Kidney (tissue), 14 donors: ENCODE measurements around the gene CCDC88C. TPM values are rescaled to one million over a fixed set of nuclear protein-coding genes. Genes with fewer than 3 reads are reported as not detected.

ENCODE experiments used
- DNase-seq, 5 donors: peaks; one replicate each; pipeline ENCODE4 v3.0.0-alpha.2; 2013 to 2020
- FAIRE-seq: peaks from 2 replicates; lab custom pipeline; 2012; peaks lifted over from hg19 to GRCh38; lab: Jason Lieb, UNC
- H3K27ac ChIP-seq, 2 donors: one replicate each; pipeline ENCODE4 v1.7.0; 2013; ENCODE audit warnings: low read depth in 2 of 2, low read length in 2 of 2, inconsistent platforms in 1 of 2
- H3K27me3 ChIP-seq: one replicate; pipeline ENCODE4 v1.7.1; 2013; ENCODE audit warnings: low read length, inconsistent platforms; ENCODE audit not compliant: control insufficient read depth, insufficient read depth
- H3K36me3 ChIP-seq, 3 donors: one replicate each; pipeline versions ENCODE4 v1.7.0 to v1.7.1; 2013; ENCODE audit warnings: low read length in 3 of 3, control low read depth in 1 of 3, inconsistent platforms in 1 of 3; ENCODE audit not compliant: insufficient read depth in 3 of 3, control insufficient read depth in 2 of 3
- H3K4me1 ChIP-seq, 3 donors: one replicate each; pipeline versions ENCODE4 v1.7.0 to v1.7.1; 2013; ENCODE audit warnings: low read length in 3 of 3, inconsistent platforms in 1 of 3, low read depth in 1 of 3; ENCODE audit not compliant: control insufficient read depth in 2 of 3, insufficient read depth in 2 of 3
- H3K4me3 ChIP-seq, 3 donors: one replicate each; pipeline versions ENCODE4 v1.7.0 to v1.8.1; 2013; ENCODE audit warnings: low read length in 3 of 3, control low read depth in 1 of 3, inconsistent platforms in 1 of 3
- H3K9ac ChIP-seq, 3 donors: one replicate each; pipeline versions ENCODE4 v1.7.0 to v1.7.1; 2013; ENCODE audit warnings: low read length in 3 of 3, control low read depth in 1 of 3, inconsistent platforms in 1 of 3
- H3K9me3 ChIP-seq, 3 donors: one replicate each; pipeline versions ENCODE4 v1.7.0 to v1.7.1; 2013; ENCODE audit warnings: low read length in 3 of 3, control low read depth in 1 of 3, inconsistent platforms in 1 of 3; ENCODE audit not compliant: control insufficient read depth in 2 of 3, insufficient read depth in 1 of 3
- intact Hi-C: fragments of 100-400 bp; cut with DNase I; formaldehyde crosslinking; loops from one replicate; pipeline ENCODE4 v1.11.1; 2022
- polyA plus RNA-seq: library from polyadenylated mRNA; stranded (reverse); fragments of 350-450 nt; fragmentation: Illumina TruSeq; extraction: RNeasy Lipid Tissue Mini Kit (QIAGEN cat#74804); gene quantifications from one replicate; pipeline ENCODE4 v1.2.3, GENCODE V29; 2014; ENCODE audit warnings: low read depth, low replicate concordance; ENCODE audit not compliant: insufficient read depth
- total RNA-seq: library from RNA; stranded (reverse); fragmentation: NEBNext Ultra II Directional; extraction: Animal tissue kit (Norgen Biotek cat#: 25700); gene quantifications from one replicate; pipeline ENCODE4 v1.2.1, GENCODE V29; 2021
- TF ChIP-seq, protein P1 (sequence below): IDR thresholded peaks from 3 replicates; pipeline ENCODE4 v1.5.1; 2012; ENCODE audit warnings: mild to moderate bottlenecking, moderate library complexity, borderline replicate concordance; ENCODE audit not compliant: insufficient read depth; ENCODE audit errors: extremely low read depth
- donor health status: control.
- donor health status: control.
- donor health status: control.
- donor health status: control.
- donor health status: control.
- donor health status: DM: yes; HTN: yes; CAD: no.
- donor health status: Normal renal cell carcinoma (clear cell type).

Gene CCDC88C
- total and polyA plus RNA-seq, 2 donors from 2014 or later = 6.6 to 32.8 TPM

DNA sequence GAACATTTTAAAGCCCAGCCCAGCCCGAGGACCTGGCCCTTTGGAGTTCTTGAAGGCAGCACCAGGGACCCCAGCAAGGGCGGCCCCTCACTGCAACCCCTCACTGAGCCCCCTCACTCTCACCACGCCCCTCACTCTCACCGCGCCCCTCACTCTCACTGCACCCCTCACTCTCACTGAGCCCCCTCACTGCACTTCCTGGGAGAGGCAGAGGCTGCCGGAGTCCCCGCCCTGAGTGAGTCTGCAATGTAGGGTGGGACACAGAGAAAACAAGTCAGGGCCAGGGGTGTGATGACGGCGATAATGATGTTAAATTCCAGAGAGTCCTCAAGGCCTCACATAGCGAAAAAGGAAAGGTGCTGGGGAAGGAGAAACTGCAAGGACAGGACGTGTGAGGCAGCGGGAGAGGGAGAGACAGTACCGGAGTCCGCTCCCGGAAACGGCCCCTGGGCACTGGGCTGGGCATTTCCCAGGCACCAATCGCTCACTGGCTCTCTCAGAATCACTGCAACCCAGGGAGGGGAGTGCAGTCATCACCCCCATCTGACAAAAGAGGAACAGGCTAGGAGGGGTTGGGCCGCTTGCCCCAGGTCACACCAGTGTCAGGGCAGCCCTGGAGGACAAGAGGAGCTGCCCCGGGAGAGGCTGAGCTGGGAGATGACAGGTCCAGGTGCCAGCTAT lies 24.9 kb downstream of the CCDC88C start:
- Histone ChIP-seq H3K9me3 (no peaks in the 10 kb centered on the region), H3K4me3 (no peak overlapping the region), H3K27me3 (no peaks in the 10 kb centered on the region), H3K4me1 (peaks cover 0 to 21% (median 7%) of the 10 kb centered on the region in 3 donors), H3K27ac (no peak overlapping the region), H3K9ac (no peak overlapping the region), H3K36me3 (no peaks in the 10 kb centered on the region)
- FAIRE-seq = no peak
- intact Hi-C loops = no loop called here
- no peak for DNase-seq
- TF ChIP-seq, protein P1, sequence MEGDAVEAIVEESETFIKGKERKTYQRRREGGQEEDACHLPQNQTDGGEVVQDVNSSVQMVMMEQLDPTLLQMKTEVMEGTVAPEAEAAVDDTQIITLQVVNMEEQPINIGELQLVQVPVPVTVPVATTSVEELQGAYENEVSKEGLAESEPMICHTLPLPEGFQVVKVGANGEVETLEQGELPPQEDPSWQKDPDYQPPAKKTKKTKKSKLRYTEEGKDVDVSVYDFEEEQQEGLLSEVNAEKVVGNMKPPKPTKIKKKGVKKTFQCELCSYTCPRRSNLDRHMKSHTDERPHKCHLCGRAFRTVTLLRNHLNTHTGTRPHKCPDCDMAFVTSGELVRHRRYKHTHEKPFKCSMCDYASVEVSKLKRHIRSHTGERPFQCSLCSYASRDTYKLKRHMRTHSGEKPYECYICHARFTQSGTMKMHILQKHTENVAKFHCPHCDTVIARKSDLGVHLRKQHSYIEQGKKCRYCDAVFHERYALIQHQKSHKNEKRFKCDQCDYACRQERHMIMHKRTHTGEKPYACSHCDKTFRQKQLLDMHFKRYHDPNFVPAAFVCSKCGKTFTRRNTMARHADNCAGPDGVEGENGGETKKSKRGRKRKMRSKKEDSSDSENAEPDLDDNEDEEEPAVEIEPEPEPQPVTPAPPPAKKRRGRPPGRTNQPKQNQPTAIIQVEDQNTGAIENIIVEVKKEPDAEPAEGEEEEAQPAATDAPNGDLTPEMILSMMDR = no peak

DNA sequence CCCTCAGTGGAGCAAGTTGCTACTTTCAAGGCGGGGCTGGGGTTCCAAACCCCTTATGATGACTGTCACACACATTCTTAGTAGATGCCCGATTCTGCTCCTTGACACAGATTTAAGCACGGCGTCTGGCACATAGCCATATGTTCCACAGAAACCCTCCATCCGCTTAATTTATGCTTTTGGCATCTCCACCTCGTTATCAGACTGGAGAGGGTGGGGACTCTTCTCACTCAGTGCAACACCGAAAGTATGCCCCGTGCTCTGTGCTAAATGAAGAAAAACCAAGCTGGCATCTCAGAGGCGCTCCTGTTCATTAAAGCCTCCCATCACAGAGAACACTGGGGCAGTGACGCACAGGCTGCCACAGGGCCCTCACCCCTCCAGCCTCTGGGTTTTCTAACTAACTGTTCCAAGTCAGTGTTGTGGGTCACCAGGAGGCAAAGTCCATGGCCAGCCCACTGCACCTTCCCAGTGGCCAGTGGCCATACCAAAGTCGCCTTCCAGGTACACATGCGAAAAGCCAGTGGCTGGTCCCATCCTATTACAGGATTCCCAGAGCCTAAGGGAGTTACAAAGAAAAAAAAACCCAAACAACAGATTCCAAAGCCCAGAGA lies 27.3 kb downstream of the CCDC88C start:
- H3K9ac ChIP-seq = no peak overlapping the region
- H3K27me3 ChIP-seq = no peaks in the 10 kb centered on the region
- FAIRE-seq = no peak
- H3K27ac ChIP-seq = no peak overlapping the region
- no peaks in the 10 kb centered on the region for H3K9me3 ChIP-seq
- intact Hi-C loops = no loop called here
- no peak overlapping the region for H3K4me3 ChIP-seq
- H3K36me3 ChIP-seq = no peaks in the 10 kb centered on the region
- no peak for DNase-seq
- TF ChIP-seq, protein P1 = no peak
- peaks cover 0 to 16% (median 2%) of the 10 kb centered on the region in 3 donors for H3K4me1 ChIP-seq

DNA sequence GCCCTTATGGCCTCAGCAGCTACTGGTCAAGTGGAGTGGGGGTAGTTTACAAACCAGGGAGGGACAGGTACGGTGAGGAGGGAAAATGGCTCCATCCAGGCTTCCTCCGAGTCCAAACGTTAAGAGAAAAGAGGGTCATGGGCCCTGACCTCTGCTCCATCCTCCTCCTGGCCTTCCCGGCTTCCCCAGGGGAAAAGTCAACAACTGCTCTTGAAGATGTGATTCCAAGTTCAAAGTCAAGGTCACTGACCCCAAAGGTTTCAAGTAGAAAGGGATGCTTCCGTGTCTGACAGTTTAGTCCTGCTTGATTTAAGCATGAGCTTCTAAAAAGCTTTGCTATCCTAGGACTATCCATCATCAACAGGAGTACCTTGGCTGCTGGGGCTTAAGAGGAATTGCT lies 28.5 kb downstream of the CCDC88C start:
- peaks cover 0 to 16% (median 2%) of the 10 kb centered on the region in 3 donors for H3K4me1 ChIP-seq
- FAIRE-seq = no peak

More for the DNA sequence above, 28.5 kb downstream of the CCDC88C start:
- Histone ChIP-seq H3K27ac (no peak overlapping the region), H3K9ac (no peak overlapping the region), H3K27me3 (no peaks in the 10 kb centered on the region), H3K4me3 (no peak overlapping the region), H3K9me3 (no peaks in the 10 kb centered on the region), H3K36me3 (no peaks in the 10 kb centered on the region)
- intact Hi-C loops = no loop called here
- peak in 3 of 5 donors; percentile 56 to 72 (median 56) for DNase-seq
- TF ChIP-seq, protein P1 = no peak
